MV-4-11 (cell line): ENCODE measurements around the gene CPA2.
"Not testable (repeated sequence)": the region's sequence is repeated elsewhere in the genome, so short reads cannot be mapped to it uniquely, and the experiment has no call there.

Experiments used
- DNase-seq: peaks from one replicate; lab custom pipeline; 2025; lab: John Stamatoyannopoulos, UW

The CPA2 gene

GRCh38 chr7:130314305-130314704, 47.6 kb downstream of the CPA2 start:
- no peak for DNase-seq

GRCh38 chr7:130319541-130319940, 52.9 kb downstream of the CPA2 start:
- DNase-seq: no peak

GRCh38 chr7:130321542-130322229, 55.0 kb downstream of the CPA2 start:
- not testable (repeated sequence) for DNase-seq

GRCh38 chr7:130322615-130323014, 56.0 kb downstream of the CPA2 start:
- DNase-seq: no peak

GRCh38 chr7:130324306-130324943, 57.8 kb downstream of the CPA2 start:
- DNase-seq: no peak

GRCh38 chr7:130329681-130330080, 63.0 kb downstream of the CPA2 start:
- DNase-seq: no peak

GRCh38 chr7:130332259-130333053, 65.8 kb downstream of the CPA2 start:
- DNase-seq: no peak

- no peak for DNase-seq
Observed at GRCh38 chr7:130333832-130334231, 67.2 kb downstream of the CPA2 start.

GRCh38 chr7:130334274-130334673, 67.6 kb downstream of the CPA2 start:
- DNase-seq: no peak

GRCh38 chr7:130337410-130337971, 70.8 kb downstream of the CPA2 start:
- DNase-seq: no peak

GRCh38 chr7:130338233-130338632, 71.6 kb downstream of the CPA2 start:
- no peak for DNase-seq
